AG10803 (cell line): ENCODE results near the gene FAAP100.
"Not testable (repeated sequence)": the region's sequence is repeated elsewhere in the genome, so short reads cannot be mapped to it uniquely, and the experiment has no call there.

Experiments used
- DNase-seq: peaks from one replicate; pipeline ENCODE4 v3.0.0; 2010; ENCODE audit warnings: low read depth
- H3K4me3 ChIP-seq: 2 replicates; pipeline ENCODE4 v1.5.1; 2011; ENCODE audit warnings: mild to moderate bottlenecking, low read length, control low read depth
- CTCF ChIP-seq: conservative IDR thresholded peaks from 2 replicates; pipeline ENCODE4 v1.5.1; 2011; ENCODE audit warnings: mild to moderate bottlenecking, low read length, control low read depth, inconsistent platforms

Gene FAAP100

GRCh38 chr17:81590121-81590520 is 38.0 kb upstream of the FAAP100 start:
- no peak overlapping the region for H3K4me3 ChIP-seq
- no peak for DNase-seq
- no peak for TF ChIP-seq CTCF

- TF ChIP-seq CTCF: no peak
- no peak overlapping the region for H3K4me3 ChIP-seq
- DNase-seq: no peak
Observed at GRCh38 chr17:81589612-81590011, 37.5 kb upstream of the FAAP100 start.

- no peak overlapping the region for H3K4me3 ChIP-seq
- no peak for DNase-seq
- TF ChIP-seq CTCF: no peak
Observed at GRCh38 chr17:81586096-81586495, 33.9 kb upstream of the FAAP100 start.

- not testable (repeated sequence) for H3K4me3 ChIP-seq, DNase-seq
Observed at GRCh38 chr17:81584771-81585170, 32.6 kb upstream of the FAAP100 start.

GRCh38 chr17:81583589-81584342 is 31.6 kb upstream of the FAAP100 start:
- DNase-seq: no peak
- no peak for TF ChIP-seq CTCF
- H3K4me3 ChIP-seq: no peak overlapping the region

GRCh38 chr17:81582749-81583148 is 30.6 kb upstream of the FAAP100 start:
- TF ChIP-seq CTCF: no peak
- no peak for DNase-seq
- no peak overlapping the region for H3K4me3 ChIP-seq

GRCh38 chr17:81582341-81582740 is 30.2 kb upstream of the FAAP100 start:
- no peak overlapping the region for H3K4me3 ChIP-seq
- peak; percentile 43 for DNase-seq
- TF ChIP-seq CTCF: no peak

GRCh38 chr17:81581758-81582157 is 29.6 kb upstream of the FAAP100 start:
- no peak overlapping the region for H3K4me3 ChIP-seq
- TF ChIP-seq CTCF: no peak
- DNase-seq: no peak
